SU-DHL-6 (cell line): ENCODE data around the gene NASP.

ENCODE experiments used
- CTCF ChIP-seq: fragments of 200-600 bp; sonication (generic); IDR thresholded peaks from one replicate; pipeline ENCODE4 v1.5.1; 2017; ENCODE audit warnings: antibody characterized with exemption, mild to moderate bottlenecking, low read length, moderate library complexity; ENCODE audit not compliant: insufficient read depth, poor library complexity, severe bottlenecking
- EZH2phosphoT487 ChIP-seq: fragments of 200-600 bp; sonication (generic), shearing (Covaris generic); conservative IDR thresholded peaks from 2 replicates; pipeline ENCODE4 v1.6.1; 2018; ENCODE audit warnings: mild to moderate bottlenecking, antibody characterized with exemption, low read length, moderate library complexity, mixed read lengths

GRCh38 chr1:45635211-45635610 is 51.4 kb downstream of the NASP start:
- no peak for TF ChIP-seq CTCF
- no peak for TF ChIP-seq EZH2phosphoT487
